ENCODE data around the gene POU2F1. TPM values are rescaled to one million over a fixed set of nuclear protein-coding genes. Genes with fewer than 3 reads are reported as not detected.

Gene POU2F1
- total RNA-seq, 1 experiment from 2014 or later = 28.5 TPM

DNA sequence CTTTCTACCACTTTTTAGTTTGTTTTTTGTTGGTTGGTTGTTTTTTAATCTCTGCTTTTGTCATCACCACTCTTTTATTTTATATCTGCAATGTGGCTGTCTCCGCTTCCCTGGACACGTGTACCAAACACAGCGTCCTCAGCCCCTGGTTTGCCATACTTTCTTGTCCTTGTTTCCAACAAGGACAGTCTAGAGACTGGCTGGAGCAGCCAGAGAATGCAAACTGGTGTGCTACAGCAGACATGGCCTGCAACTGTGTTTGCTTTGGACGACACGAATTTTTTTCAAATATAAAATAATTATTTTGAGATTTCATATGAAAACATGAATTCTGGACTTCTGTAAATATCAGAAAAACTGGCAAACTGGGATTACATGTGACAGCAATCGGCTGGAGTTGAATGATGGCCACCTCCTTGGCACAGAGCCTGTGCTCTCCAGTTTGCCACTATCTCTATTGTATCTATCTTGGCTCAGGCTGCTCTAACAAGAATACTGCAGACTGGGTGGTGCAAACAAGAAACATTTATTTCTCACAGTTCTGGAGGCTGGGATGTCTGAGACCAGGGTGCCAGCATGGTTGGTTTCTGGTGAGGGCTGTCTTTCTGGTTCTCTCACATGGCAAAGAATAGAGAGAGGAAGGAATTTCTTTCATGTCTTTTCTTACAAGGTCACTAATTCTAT lies 34.6 kb upstream of the POU2F1 start:
- no TSS peak for BruUV-seq (replicated peaks)
- TF ChIP-seq, protein P1, sequence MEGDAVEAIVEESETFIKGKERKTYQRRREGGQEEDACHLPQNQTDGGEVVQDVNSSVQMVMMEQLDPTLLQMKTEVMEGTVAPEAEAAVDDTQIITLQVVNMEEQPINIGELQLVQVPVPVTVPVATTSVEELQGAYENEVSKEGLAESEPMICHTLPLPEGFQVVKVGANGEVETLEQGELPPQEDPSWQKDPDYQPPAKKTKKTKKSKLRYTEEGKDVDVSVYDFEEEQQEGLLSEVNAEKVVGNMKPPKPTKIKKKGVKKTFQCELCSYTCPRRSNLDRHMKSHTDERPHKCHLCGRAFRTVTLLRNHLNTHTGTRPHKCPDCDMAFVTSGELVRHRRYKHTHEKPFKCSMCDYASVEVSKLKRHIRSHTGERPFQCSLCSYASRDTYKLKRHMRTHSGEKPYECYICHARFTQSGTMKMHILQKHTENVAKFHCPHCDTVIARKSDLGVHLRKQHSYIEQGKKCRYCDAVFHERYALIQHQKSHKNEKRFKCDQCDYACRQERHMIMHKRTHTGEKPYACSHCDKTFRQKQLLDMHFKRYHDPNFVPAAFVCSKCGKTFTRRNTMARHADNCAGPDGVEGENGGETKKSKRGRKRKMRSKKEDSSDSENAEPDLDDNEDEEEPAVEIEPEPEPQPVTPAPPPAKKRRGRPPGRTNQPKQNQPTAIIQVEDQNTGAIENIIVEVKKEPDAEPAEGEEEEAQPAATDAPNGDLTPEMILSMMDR (conservative IDR thresholded peaks at IDR 0.05) = no peak
- TF ChIP-seq EZH2 (IDR thresholded peaks at IDR 0.05; ENCODE audit: low read depth) = no peak
- Histone ChIP-seq H3K27me3 (ENCODE audit: insufficient read depth, low read depth) (no peaks in the 10 kb centered on the region), H3K4me1 (replicated peaks; ENCODE audit: insufficient read depth) (no peaks in the 10 kb centered on the region), H3K79me2 (ENCODE audit: low read depth) (no peaks in the 10 kb centered on the region), H3K27ac (no peak overlapping the region), H3K36me3 (ENCODE audit: low read depth) (no peaks in the 10 kb centered on the region), H3K9me3 (ENCODE audit: insufficient read depth, low read depth) (no peaks in the 10 kb centered on the region), H4K20me1 (ENCODE audit: insufficient read depth) (no peaks in the 10 kb centered on the region), H2AFZ (no peak overlapping the region), H3K4me2 (no peak overlapping the region), H3F3A (ENCODE audit: insufficient read depth, low read depth) (no peaks in the 10 kb centered on the region), H3K4me3 (no peak overlapping the region), H3K9me2 (ENCODE audit: insufficient read depth) (no peaks in the 10 kb centered on the region)
- POLR2A ChIA-PET (ENCODE audit: unreplicated experiment) = no interaction called here
- CTCF ChIA-PET = no interaction called here
- DNase-seq = no peak
- intact Hi-C loops (cut with micrococcal nuclease; ENCODE audit: unreplicated experiment) = no loop called here

DNA sequence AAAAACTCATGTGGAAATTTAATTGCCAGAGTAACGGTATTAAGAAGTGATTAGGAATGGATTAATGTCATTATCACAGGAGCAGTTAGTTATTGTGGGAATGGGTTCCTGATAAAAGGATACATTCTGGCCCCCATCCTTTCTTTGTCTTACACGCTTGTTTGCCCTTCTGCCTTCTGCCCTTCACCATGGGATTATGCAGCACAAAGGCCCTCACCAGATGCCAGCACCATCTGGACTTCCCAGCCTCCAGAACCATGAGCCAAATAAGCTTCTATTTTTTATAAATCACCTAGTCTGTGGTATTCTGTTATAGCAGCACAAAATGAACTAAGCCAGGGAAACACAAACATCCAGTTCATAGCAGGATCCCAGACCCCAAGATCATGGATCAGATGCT lies 33.9 kb upstream of the POU2F1 start:
- Histone ChIP-seq H4K20me1 (ENCODE audit: insufficient read depth) (no peaks in the 10 kb centered on the region), H3K9me2 (ENCODE audit: insufficient read depth) (no peaks in the 10 kb centered on the region), H3K9me3 (ENCODE audit: insufficient read depth, low read depth) (no peaks in the 10 kb centered on the region), H3K4me1 (replicated peaks; ENCODE audit: insufficient read depth) (no peaks in the 10 kb centered on the region), H2AFZ (no peak overlapping the region), H3F3A (ENCODE audit: insufficient read depth, low read depth) (no peaks in the 10 kb centered on the region; the same call in 1 of the 2 replicates), H3K27me3 (ENCODE audit: insufficient read depth, low read depth) (no peaks in the 10 kb centered on the region), H3K4me2 (no peak overlapping the region), H3K27ac (no peak overlapping the region), H3K79me2 (ENCODE audit: low read depth) (no peaks in the 10 kb centered on the region), H3K36me3 (ENCODE audit: low read depth) (no peaks in the 10 kb centered on the region), H3K4me3 (no peak overlapping the region)
- ChIA-PET POLR2A (ENCODE audit: unreplicated experiment) (no interaction called here), CTCF (interaction anchor here (0.6 kb wide), 1 partner anchor 20 kb away, joined by 3 read pairs; no protein-coding TSS in a partner anchor)
- no TSS peak for BruUV-seq (replicated peaks)
- no peak for DNase-seq
- intact Hi-C loops (cut with micrococcal nuclease; ENCODE audit: unreplicated experiment) = no loop called here
- no peak for TF ChIP-seq EZH2 (IDR thresholded peaks at IDR 0.05; ENCODE audit: low read depth)
- TF ChIP-seq, protein P1 (conservative IDR thresholded peaks at IDR 0.05) = no peak

DNA sequence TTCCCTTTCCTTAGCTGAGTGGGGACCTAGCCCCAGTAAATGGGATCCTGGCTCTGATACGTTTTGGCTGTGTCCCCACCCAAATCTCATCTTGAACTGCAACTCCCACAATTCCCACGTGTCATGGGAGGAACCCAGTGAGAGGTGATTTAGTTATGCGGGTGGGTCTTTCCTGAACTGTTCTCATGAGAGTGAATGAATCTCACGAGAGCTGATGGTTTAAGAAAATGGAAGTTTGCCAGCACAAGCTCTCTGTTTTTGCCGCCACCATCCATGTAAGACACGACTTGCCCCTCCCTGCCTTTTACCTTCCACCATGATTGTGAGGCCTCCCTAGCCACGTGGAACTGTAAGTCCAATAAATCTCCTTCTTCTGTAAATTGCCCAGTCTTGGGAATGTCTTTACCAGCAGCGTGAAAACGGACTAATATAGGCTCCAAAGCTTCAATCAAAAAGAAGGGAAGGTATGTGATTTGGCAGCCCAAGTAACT lies 29.9 kb upstream of the POU2F1 start:
- TF ChIP-seq, protein P1 (conservative IDR thresholded peaks at IDR 0.05) = no peak
- no peak for TF ChIP-seq EZH2 (IDR thresholded peaks at IDR 0.05; ENCODE audit: low read depth)
- CTCF ChIA-PET = interaction anchor here (0.6 kb wide), 1 partner anchor 374 kb away, joined by 7 read pairs; no protein-coding TSS in a partner anchor

More for the DNA sequence above, 29.9 kb upstream of the POU2F1 start:
- intact Hi-C loops (cut with micrococcal nuclease; ENCODE audit: unreplicated experiment) = no loop called here
- Histone ChIP-seq H4K20me1 (ENCODE audit: insufficient read depth) (no peaks in the 10 kb centered on the region), H3K27ac (no peak overlapping the region), H3F3A (ENCODE audit: insufficient read depth, low read depth) (peaks cover 3% of the 10 kb centered on the region; the same call in 1 of the 2 replicates), H3K36me3 (ENCODE audit: low read depth) (no peaks in the 10 kb centered on the region), H3K9me2 (ENCODE audit: insufficient read depth) (no peaks in the 10 kb centered on the region), H3K9me3 (ENCODE audit: insufficient read depth, low read depth) (no peaks in the 10 kb centered on the region), H3K4me1 (replicated peaks; ENCODE audit: insufficient read depth) (peaks cover 3% of the 10 kb centered on the region), H3K27me3 (ENCODE audit: insufficient read depth, low read depth) (no peaks in the 10 kb centered on the region), H3K79me2 (ENCODE audit: low read depth) (no peaks in the 10 kb centered on the region), H3K4me3 (no peak overlapping the region), H2AFZ (no peak overlapping the region), H3K4me2 (no peak overlapping the region)
- POLR2A ChIA-PET (ENCODE audit: unreplicated experiment) = no interaction called here
- no peak for DNase-seq
- no TSS peak for BruUV-seq (replicated peaks)
